Measurements from ENCODE around the gene CDH23.

GRCh38 chr10:71814922-71815411 lies 418.2 kb downstream of the CDH23 start:
- TF ChIP-seq, protein P1, sequence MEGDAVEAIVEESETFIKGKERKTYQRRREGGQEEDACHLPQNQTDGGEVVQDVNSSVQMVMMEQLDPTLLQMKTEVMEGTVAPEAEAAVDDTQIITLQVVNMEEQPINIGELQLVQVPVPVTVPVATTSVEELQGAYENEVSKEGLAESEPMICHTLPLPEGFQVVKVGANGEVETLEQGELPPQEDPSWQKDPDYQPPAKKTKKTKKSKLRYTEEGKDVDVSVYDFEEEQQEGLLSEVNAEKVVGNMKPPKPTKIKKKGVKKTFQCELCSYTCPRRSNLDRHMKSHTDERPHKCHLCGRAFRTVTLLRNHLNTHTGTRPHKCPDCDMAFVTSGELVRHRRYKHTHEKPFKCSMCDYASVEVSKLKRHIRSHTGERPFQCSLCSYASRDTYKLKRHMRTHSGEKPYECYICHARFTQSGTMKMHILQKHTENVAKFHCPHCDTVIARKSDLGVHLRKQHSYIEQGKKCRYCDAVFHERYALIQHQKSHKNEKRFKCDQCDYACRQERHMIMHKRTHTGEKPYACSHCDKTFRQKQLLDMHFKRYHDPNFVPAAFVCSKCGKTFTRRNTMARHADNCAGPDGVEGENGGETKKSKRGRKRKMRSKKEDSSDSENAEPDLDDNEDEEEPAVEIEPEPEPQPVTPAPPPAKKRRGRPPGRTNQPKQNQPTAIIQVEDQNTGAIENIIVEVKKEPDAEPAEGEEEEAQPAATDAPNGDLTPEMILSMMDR (IDR thresholded peaks at IDR 0.05 in 2 of 3, conservative IDR thresholded peaks at IDR 0.05 in 1 of 3; ENCODE audit: control insufficient read depth in 2 of 3, extremely low read depth in 1 of 3, insufficient read depth in 1 of 3, low read depth in 3 of 3, low read length in 3 of 3), result 0 out of 6 replicates have a peak, but pooled peaks of 1 of the 3 experiments have one; percentile 15
- TF ChIP-seq CBX3 (IDR thresholded peaks at IDR 0.05; ENCODE audit: borderline replicate concordance, low read depth) (no peak), ETV6 (conservative IDR thresholded peaks at IDR 0.05 in 1 of 2, IDR thresholded peaks at IDR 0.05 in 1 of 2; ENCODE audit: borderline replicate concordance in 1 of 2, low read depth in 1 of 2) (no peak), BHLHE40 (IDR thresholded peaks at IDR 0.05; ENCODE audit: borderline replicate concordance in 1 of 2, low read depth in 2 of 2, low read length in 1 of 2) (no peak), NFYA (IDR thresholded peaks at IDR 0.05; ENCODE audit: borderline replicate concordance, low read depth, low read length) (no peak), EZH2 (IDR thresholded peaks at IDR 0.05; ENCODE audit: borderline replicate concordance, control insufficient read depth, low read depth, low read length) (no peak), RAD21 (IDR thresholded peaks at IDR 0.05; ENCODE audit: insufficient read depth, low read depth, low read length) (no peak), ZNF24 (IDR thresholded peaks at IDR 0.05) (no peak), POLR2A (IDR thresholded peaks at IDR 0.05; ENCODE audit: low read depth, low read length) (peak; percentile 35), ZBTB40 (IDR thresholded peaks at IDR 0.05; ENCODE audit: borderline replicate concordance) (no peak), NFYB (IDR thresholded peaks at IDR 0.05; ENCODE audit: insufficient read depth, low read depth, low read length) (no peak)
- TF ChIP-seq, protein P2, sequence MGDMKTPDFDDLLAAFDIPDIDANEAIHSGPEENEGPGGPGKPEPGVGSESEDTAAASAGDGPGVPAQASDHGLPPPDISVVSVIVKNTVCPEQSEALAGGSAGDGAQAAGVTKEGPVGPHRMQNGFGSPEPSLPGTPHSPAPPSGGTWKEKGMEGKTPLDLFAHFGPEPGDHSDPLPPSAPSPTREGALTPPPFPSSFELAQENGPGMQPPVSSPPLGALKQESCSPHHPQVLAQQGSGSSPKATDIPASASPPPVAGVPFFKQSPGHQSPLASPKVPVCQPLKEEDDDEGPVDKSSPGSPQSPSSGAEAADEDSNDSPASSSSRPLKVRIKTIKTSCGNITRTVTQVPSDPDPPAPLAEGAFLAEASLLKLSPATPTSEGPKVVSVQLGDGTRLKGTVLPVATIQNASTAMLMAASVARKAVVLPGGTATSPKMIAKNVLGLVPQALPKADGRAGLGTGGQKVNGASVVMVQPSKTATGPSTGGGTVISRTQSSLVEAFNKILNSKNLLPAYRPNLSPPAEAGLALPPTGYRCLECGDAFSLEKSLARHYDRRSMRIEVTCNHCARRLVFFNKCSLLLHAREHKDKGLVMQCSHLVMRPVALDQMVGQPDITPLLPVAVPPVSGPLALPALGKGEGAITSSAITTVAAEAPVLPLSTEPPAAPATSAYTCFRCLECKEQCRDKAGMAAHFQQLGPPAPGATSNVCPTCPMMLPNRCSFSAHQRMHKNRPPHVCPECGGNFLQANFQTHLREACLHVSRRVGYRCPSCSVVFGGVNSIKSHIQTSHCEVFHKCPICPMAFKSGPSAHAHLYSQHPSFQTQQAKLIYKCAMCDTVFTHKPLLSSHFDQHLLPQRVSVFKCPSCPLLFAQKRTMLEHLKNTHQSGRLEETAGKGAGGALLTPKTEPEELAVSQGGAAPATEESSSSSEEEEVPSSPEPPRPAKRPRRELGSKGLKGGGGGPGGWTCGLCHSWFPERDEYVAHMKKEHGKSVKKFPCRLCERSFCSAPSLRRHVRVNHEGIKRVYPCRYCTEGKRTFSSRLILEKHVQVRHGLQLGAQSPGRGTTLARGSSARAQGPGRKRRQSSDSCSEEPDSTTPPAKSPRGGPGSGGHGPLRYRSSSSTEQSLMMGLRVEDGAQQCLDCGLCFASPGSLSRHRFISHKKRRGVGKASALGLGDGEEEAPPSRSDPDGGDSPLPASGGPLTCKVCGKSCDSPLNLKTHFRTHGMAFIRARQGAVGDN (IDR thresholded peaks at IDR 0.05), result no peak

All from GM12878 (cell line).